ENCODE data around the gene SNED1.
"Not testable (repeated sequence)": the region's sequence is repeated elsewhere in the genome, so short reads cannot be mapped to it uniquely, and the experiment has no call there.

SNED1 gene

DNA sequence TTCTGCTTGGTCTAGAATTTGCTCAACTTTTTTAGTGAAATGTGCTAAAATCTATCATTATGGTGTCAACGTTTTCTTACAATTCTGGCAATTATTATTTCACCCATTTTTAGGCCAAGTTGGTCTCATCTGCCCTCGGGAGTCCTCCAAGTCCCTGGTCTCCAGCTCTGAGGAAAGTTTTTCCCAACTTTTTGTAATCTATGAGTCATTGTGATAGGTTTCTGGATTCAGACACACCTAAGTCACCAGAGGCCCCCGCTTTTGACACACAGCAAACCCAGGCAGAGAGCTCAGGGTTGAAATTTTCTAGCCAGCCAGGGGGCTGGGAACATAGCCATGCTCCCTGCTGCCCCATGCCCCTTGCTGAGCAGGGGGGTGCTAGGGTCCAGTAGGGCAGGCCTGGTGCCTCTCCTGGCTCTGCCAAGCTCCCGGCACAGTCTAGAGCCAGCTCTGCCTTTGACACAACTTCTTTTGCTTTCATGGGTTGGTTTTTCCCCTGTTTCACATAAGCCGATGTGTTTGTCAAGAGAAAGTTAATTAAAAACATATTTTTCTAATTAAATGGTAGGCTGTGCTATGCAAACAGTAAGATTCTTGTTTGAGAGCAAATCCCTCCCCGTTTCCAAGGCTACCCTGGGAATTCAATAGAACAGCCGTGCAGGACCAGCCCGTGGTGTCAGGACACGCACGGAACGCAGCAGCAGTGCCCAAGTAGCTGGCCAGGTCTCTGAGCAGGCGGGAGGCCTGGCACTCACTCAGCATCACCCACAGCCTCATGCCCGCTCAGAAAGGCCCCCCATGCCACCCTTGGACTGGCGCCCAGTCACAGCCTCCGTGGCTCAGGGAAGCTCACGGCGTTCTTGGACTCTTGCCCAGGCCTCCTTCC is 25.5 kb upstream of the SNED1 start:
- no peak for DNase-seq

DNA sequence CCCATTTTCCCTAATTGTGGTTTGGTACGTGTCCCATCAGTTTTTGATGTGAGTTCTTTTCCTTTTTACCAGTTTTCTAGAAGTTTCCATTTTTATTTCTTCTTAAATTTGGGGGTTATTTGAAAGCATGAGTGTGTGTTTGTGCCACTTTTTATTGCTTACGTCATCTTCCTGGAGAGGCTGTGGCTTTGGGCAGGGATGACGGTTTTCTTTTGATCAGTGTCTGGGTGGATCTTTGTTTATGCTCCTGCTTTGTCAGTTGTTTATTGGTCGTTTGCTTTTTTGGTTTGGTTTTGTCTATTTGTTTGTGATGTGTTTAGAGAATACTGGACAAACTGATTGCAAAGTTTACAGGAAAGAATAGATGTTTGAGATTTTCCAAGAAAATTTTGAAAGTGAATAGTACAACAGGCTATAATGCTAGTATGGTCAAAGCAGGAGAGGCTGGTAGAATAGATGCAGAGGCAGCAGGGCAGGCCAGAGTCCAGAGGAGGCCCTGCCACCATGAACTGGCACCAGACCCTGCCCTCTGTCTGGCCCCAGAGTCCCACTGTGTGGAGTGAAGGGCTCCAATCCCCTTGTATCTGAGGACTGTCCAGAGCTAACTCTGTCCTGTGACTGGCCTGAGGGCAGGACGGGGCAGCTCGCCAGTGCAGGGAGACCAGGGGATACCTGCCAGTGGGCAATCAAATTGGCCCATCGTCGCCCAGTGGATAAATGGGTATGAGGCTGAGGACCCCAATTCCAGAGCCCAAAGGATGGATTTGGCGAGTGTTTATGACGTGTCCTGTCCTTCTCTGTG is 23.4 kb upstream of the SNED1 start:
- DNase-seq: peak; percentile 19

GRCh38 chr2:240975903-240976302 is 22.5 kb upstream of the SNED1 start:
- DNase-seq: not testable (repeated sequence)

DNA sequence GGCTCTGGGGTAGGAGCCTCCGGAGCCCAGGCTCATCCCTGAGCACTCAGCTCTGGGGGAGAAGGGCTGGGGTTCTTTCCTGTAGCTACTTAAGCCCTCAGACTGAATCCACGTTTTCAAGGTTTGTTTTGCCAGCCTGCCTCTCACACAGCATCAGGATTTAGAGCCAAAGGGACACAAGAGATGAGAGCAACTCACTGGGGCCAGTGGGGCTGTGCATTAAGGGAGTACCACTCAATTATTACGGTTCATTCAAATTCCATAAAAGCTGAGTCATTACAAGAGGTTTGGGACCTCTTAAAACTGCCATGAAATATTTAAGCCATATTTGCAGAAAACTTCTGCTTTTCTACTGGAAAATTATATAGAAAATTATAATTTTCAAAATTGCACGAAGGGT is 17.1 kb upstream of the SNED1 start:
- DNase-seq: peak; percentile 34

DNA sequence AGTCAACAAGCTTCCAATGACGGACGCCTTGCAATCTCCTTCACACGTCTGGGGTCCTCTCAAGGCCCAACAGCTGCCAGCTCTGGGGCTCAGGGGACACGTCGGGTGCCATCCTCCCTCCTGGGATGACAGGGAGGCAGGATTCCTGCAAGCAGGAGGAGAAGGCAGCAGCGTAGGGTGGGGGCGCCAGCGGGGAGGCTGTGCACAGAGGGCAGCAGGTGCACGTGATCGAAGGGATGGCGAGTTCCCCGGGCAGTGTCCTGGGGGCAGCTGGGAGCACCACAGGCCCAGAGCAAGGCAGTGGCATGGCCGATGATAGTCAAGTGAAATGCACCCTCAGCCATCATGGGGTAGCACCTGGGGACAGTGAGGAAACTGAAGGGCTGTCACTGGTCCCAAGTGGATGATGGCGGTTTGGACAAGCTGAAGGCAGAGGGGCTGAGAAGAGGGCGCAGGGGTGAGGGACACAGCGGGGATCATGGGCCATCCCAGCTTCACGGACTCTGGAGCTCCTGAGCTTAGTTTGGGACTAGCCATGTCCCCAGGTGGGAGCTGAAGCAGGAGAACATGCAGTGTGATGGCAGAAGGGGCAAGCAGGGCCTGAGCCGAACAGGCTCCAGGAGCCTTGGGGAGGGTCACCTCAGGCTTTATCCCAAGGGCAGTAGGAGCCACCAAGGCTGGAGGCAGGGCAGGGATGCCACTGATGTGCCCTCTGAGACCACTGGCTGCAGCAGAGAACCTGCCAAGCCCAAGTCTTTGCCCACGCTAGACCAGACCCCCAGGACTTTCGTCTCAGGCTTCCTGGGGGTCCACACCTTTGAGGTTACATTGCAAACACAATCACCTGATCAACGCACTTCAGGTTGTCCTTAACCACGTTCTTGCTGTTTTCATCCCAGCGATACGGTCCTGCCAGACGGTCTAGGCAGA is 16.3 kb upstream of the SNED1 start:
- no peak for DNase-seq

DNA sequence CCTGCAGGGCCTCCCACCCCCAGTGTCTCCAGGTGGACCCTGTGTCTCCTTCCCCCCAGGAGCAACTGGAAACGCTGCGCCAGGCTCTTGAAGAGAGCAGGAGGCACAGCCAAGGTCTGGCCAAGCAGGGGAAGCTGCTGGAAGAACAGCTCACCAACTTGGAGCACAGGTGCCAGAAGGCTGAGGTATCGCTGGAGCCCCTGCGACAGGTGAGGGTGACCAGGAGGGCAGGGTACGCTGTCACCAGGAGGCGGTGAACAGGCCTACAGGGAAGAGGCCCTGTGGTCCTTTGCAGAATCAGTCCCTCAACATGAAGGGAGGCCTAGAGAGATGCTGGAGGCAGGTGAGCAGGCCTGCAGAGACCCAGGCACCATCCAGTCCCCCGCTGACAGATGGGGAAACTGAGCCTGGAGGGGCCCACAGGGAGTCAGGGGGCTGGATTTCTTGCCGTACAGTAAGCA is 15.6 kb upstream of the SNED1 start:
- DNase-seq: no peak

DNA sequence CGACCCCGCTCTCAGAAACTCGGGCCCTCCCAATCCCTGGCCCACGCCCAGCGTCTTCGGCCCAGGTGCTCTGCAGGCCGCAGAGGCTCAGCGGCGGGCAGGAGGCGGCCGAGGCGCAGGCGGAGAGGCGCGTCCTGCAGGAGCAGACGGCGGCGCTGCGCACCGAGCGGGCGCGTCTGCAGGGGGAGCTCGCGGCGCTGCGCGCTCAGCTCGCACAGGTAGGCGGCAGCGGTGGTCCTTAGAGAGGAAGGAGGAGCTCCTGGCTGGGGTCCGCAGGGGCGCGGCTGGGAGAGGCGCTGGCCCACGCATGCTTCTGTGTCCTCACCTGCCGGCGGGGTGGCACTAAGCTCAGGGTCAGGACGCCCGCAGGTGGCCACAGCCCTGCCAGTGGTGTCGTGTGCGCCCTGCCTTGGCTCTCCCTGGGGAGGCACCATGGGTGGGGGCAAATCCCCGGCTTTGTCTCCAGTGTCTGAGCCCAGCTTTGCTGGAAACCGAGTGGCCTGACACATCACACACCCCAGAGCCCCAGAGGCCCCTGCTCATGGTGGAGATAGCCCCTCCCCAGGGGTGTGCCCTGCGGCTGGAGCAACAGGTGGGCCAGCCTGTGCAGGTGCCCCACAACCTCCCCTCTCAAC is 14.9 kb upstream of the SNED1 start:
- DNase-seq: no peak

GRCh38 chr2:240983996-240984498 is 14.4 kb upstream of the SNED1 start:
- DNase-seq: no peak

DNA sequence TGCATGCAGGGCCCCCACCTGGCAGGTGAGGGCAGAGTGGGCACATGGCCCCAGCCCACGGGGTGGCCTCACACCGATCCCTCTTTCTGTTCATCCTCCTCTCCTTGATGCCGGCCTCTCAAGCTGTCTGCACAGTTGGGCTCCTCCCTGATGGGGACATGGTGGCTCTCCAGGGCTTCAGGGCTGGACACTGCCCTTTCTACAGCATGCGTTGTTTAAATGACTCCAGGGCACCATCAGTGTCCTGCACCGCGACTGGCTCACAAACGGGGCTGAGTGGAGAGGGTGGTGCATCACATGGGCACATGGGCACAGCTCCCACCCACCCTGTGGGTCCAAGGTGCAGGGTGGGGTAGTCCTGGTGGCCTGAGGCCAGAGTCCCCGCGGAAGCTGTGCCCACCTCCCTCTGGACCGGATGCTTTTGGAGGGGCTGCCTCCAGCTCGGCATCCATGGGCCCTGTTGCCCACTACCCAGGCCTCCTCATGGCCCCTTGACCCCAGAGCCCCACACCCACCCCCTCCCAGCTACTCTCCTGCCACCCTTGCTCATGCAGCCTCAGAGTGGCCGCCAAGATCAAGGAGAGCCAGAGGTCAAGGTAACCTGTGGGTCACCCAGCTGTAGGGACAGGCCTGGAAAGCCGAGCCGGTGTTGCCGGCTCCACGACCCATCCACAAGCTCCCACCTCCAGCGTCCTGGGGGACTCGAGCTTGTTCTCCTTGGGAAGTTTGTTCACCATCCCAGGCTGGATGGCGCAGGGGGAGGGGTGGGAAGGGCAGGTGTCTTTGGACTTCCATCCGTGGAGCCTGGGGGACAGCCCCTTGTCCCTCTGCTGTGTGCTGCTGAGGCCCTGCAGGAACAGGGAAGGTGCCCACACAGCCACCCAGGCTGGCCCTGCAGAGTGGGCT is 12.3 kb upstream of the SNED1 start:
- DNase-seq: no peak

- peak; percentile 63 for DNase-seq
These were observed 11.5 kb upstream of the SNED1 start for GRCh38 chr2:240986787-240987411.

- no peak for DNase-seq
These were observed 10.8 kb upstream of the SNED1 start for GRCh38 chr2:240987588-240987987.

DNA sequence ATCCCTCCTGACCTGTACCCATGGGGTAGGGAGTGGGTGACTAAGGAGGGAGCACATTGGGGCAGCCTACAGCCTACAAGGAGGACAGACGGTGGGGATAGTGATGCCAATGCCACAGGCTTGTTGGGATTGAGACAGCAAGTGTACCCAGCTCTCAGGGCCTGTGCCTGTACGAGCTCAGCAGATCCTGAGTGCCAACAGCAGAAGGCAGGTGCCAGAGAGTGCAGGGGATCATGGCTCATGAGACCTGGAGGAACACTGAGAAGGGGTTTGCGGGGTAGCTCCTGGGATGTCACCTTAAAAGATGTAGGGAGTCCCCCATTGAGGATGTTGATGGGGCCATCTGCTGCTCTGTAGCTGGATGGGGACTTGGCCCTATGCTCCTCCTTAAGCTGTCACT is 10.3 kb upstream of the SNED1 start:
- no peak for DNase-seq

- no peak for DNase-seq
These were observed 9.7 kb upstream of the SNED1 start for GRCh38 chr2:240988571-240989271.

GRCh38 chr2:240989451-240990265 is 8.8 kb upstream of the SNED1 start:
- DNase-seq: no peak

DNA sequence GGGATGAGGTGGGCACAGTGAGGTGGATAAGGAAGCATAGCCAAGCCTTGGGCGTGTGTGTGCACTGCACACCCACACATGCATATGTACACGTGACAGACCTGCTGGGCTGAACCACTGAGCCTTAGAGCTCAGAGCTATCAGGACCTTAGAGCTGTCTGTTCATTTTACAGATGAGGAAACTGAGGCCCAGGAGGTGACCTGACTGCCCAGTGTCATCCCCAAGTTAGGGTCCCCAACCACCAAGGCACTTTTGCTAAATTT is 8.2 kb upstream of the SNED1 start:
- DNase-seq: no peak

- DNase-seq: no peak
These were observed 7.6 kb upstream of the SNED1 start for GRCh38 chr2:240990726-240991377.

DNA sequence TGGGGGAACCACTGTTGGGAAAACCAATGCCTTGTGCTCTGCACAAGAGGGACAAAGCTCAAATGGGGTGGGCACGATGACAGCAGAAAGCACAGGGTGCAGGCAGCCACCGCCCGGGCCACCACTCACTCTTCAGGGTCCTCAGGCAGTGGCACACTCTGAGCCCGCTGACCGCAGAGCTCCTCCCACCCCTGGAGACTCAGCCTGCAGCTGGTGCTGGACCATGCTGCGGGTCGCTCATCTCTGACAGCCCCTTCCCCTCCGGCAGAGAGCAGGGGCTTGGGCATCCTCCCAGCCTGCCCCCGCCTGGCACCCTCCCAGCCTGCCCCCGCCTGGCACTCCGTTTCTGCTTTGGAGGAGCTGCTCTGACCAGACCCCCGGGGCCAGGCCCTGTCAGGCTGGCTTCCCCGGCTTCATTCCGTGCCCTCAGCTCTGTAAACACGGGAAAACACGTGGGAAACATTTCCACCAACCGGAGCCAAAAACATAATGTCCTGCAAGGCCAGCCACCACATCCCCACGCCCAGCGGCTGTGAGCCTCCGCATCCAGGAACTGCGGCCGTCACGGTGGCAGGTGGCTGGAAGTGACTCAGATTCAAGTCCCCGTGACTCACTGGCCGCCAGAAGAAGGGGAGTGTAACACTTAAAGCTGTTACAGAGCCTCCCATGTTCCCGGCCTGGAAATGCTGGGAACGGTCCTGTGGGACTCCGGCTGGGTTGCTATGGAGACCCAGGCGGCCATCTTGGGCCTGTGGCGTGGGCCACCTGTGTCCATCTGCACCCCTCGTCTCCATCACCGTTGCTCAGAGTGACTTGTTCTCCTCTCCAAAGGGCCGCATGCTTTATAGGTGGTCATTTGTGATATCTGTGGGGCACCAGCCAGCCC is 6.8 kb upstream of the SNED1 start:
- DNase-seq: peak; percentile 93

Data from EL (cell line).